H9 (cell line): ENCODE measurements around the gene PRKAG2. TPM values are rescaled to one million over a fixed set of nuclear protein-coding genes. Genes with fewer than 3 reads are reported as not detected.

ENCODE experiments used
- DNase-seq: peaks from one replicate; pipeline ENCODE4 v3.0.0-alpha.2; 2017
- H2AFZ ChIP-seq: one replicate; pipeline ENCODE4 v1.6.1; 2013; ENCODE audit warnings: mild to moderate bottlenecking, low read length, control low read depth, moderate library complexity
- H2AK5ac ChIP-seq: 2 replicates; pipeline ENCODE4 v1.6.1; 2013; ENCODE audit warnings: low read length, control low read depth, mixed read lengths; ENCODE audit not compliant: insufficient read length
- H2BK120ac ChIP-seq: one replicate; pipeline ENCODE4 v1.6.1; 2013; ENCODE audit warnings: low read depth, mild to moderate bottlenecking, low read length, control low read depth, inconsistent platforms; ENCODE audit not compliant: poor library complexity, severe bottlenecking
- H2BK12ac ChIP-seq: 2 replicates; pipeline ENCODE4 v1.6.1; 2013; ENCODE audit warnings: low read length, control low read depth, mixed read lengths, low read depth; ENCODE audit not compliant: insufficient read length
- H2BK15ac ChIP-seq: 2 replicates; pipeline ENCODE4 v1.6.1; 2013; ENCODE audit warnings: low read depth, low read length, control low read depth
- H2BK20ac ChIP-seq: one replicate; pipeline ENCODE4 v1.6.1; 2013; ENCODE audit warnings: low read depth, mild to moderate bottlenecking, low read length, control low read depth, inconsistent platforms; ENCODE audit not compliant: poor library complexity, severe bottlenecking
- H2BK5ac ChIP-seq: 2 replicates; pipeline ENCODE4 v1.6.1; 2013; ENCODE audit warnings: low read length, control low read depth, mixed read lengths; ENCODE audit not compliant: insufficient read length
- H3K14ac ChIP-seq: 2 replicates; pipeline ENCODE4 v1.6.1; 2013; ENCODE audit warnings: low read length, control low read depth; ENCODE audit not compliant: insufficient read depth
- H3K18ac ChIP-seq: 2 replicates; pipeline ENCODE4 v1.6.1; 2013; ENCODE audit warnings: low read depth, mild to moderate bottlenecking, mixed read lengths, low read length, control low read depth; ENCODE audit not compliant: insufficient read length
- H3K23ac ChIP-seq: 2 replicates; pipeline ENCODE4 v1.6.1; 2013; ENCODE audit warnings: low read length, control low read depth, mixed read lengths, low read depth; ENCODE audit not compliant: insufficient read length
- H3K23me2 ChIP-seq: 2 replicates; pipeline ENCODE4 v1.6.1; 2013; ENCODE audit warnings: low read depth, mild to moderate bottlenecking, mixed read lengths, low read length, control low read depth; ENCODE audit not compliant: insufficient read length, poor library complexity, severe bottlenecking
- H3K27ac ChIP-seq: 2 replicates; pipeline ENCODE4 v1.5.1; 2013; ENCODE audit warnings: low read length, control low read depth, mixed read lengths, low read depth; ENCODE audit not compliant: insufficient read length
- H3K27me3 ChIP-seq: 2 replicates; pipeline ENCODE4 v1.6.1; 2013; ENCODE audit warnings: low read length, control low read depth, inconsistent platforms; ENCODE audit not compliant: insufficient read depth
- H3K4ac ChIP-seq: 2 replicates; pipeline ENCODE4 v1.6.1; 2013; ENCODE audit warnings: low read depth, mild to moderate bottlenecking, control low read depth, inconsistent platforms, low read length, moderate library complexity
- H3K4me1 ChIP-seq: 2 replicates; pipeline ENCODE4 v1.6.1; 2013; ENCODE audit warnings: low read length, control low read depth, inconsistent platforms; ENCODE audit not compliant: insufficient read depth
- H3K4me2 ChIP-seq: 2 replicates; pipeline ENCODE4 v1.6.1; 2013; ENCODE audit warnings: low read length, control low read depth, mixed read lengths; ENCODE audit not compliant: insufficient read length, insufficient read depth
- H3K56ac ChIP-seq: 2 replicates; pipeline ENCODE4 v1.6.1; 2013; ENCODE audit warnings: low read depth, mild to moderate bottlenecking, mixed read lengths, low read length, control low read depth; ENCODE audit not compliant: insufficient read length
- H3K79me1 ChIP-seq: 2 replicates; pipeline ENCODE4 v1.6.1; 2013; ENCODE audit warnings: low read depth, mild to moderate bottlenecking, moderate library complexity, low read length, control low read depth, inconsistent platforms; ENCODE audit not compliant: insufficient read depth, poor library complexity, severe bottlenecking
- H3K79me2 ChIP-seq: 2 replicates; pipeline ENCODE4 v1.6.1; 2013; ENCODE audit warnings: low read length, control low read depth, inconsistent platforms; ENCODE audit not compliant: insufficient read depth
- H3K9ac ChIP-seq: 2 replicates; pipeline ENCODE4 v1.6.1; 2013; ENCODE audit warnings: low read length, control low read depth, mixed read lengths; ENCODE audit not compliant: insufficient read length; ENCODE audit errors: extremely low read depth
- H3K9me3 ChIP-seq: one replicate; pipeline ENCODE4 v1.6.1; 2013; ENCODE audit warnings: low read depth, low read length, inconsistent platforms; ENCODE audit not compliant: control insufficient read depth
- H3T11ph ChIP-seq: one replicate; pipeline ENCODE4 v1.6.1; 2013; ENCODE audit warnings: mild to moderate bottlenecking, low read length, control low read depth, inconsistent platforms
- H4K20me1 ChIP-seq: one replicate; pipeline ENCODE4 v1.6.1; 2013; ENCODE audit not compliant: control insufficient read depth, insufficient read length, insufficient read depth
- H4K5ac ChIP-seq: 2 replicates; pipeline ENCODE4 v1.6.1; 2013; ENCODE audit warnings: low read depth, mild to moderate bottlenecking, mixed read lengths, low read length, control low read depth; ENCODE audit not compliant: insufficient read length
- H4K8ac ChIP-seq: replicated peaks from 2 replicates; pipeline ENCODE4 v1.6.1; 2013; ENCODE audit warnings: low read length, control low read depth, mixed read lengths, low read depth; ENCODE audit not compliant: insufficient read length
- H4K91ac ChIP-seq: 2 replicates; pipeline ENCODE4 v1.6.1; 2013; ENCODE audit warnings: low read depth, mild to moderate bottlenecking, moderate library complexity, mixed read lengths, low read length, control low read depth; ENCODE audit not compliant: insufficient read length
- H3K27ac Mint-ChIP-seq, 3 experiments: 2 replicates in 2 of 3; 3 replicates in 1 of 3; pipeline ENCODE4 v1.8.0; 2020 to 2021; ENCODE audit warnings: mixed read lengths in 3 of 3, mild to moderate bottlenecking in 1 of 3, moderate library complexity in 1 of 3
- H3K27me3 Mint-ChIP-seq: 2 replicates; pipeline ENCODE4 v1.8.0; 2021; ENCODE audit warnings: low read depth, mild to moderate bottlenecking, moderate library complexity, mixed read lengths
- H3K36me3 Mint-ChIP-seq, 3 experiments: 2 replicates in 2 of 3; 3 replicates in 1 of 3; pipeline ENCODE4 v1.8.0; 2020 to 2021; ENCODE audit warnings: low read depth in 3 of 3, mixed read lengths in 3 of 3; ENCODE audit not compliant: insufficient read depth in 1 of 3
- H3K4me1 Mint-ChIP-seq, 2 experiments: 2 replicates each; pipeline ENCODE4 v1.8.0; 2020; ENCODE audit warnings: mixed read lengths in 2 of 2
- H3K4me3 Mint-ChIP-seq, 2 experiments: 2 replicates in 1 of 2; 3 replicates in 1 of 2; pipeline ENCODE4 v1.8.0; 2020 to 2021; ENCODE audit warnings: mild to moderate bottlenecking in 2 of 2, mixed read lengths in 2 of 2, moderate library complexity in 1 of 2
- H3K9me3 Mint-ChIP-seq, 2 experiments: 2 replicates in 1 of 2; 3 replicates in 1 of 2; pipeline ENCODE4 v1.8.0; 2020; ENCODE audit warnings: mild to moderate bottlenecking in 2 of 2, mixed read lengths in 2 of 2, moderate library complexity in 1 of 2
- WGBS: extraction: QIAGEN DNeasy Blood & Tissue Kit; methylation state at CpG from one replicate; pipeline ENCODE4 v1.1.7; 2013; ENCODE audit warnings: missing lambda C conversion rate, low lambda C conversion rate, mixed read lengths; ENCODE audit not compliant: insufficient read length; ENCODE audit errors: extremely low coverage; 5-methylcytosine and 5-hydroxymethylcytosine counted together
- total RNA-seq: library from RNA; stranded (reverse); gene quantifications from 2 replicates; pipeline ENCODE4 v1.2.1, GENCODE V29; 2021
- TF ChIP-seq, protein P1 (sequence below): fragments of 200-600 bp; sonication (generic); conservative IDR thresholded peaks from 3 replicates; pipeline ENCODE4 v1.8.0; 2021; ENCODE audit warnings: antibody characterized with exemption, mild to moderate bottlenecking

Gene PRKAG2
- total RNA-seq, 1 experiment from 2014 or later = 11.8 TPM

GRCh38 chr7:151820491-151821105 lies 56.3 kb downstream of the PRKAG2 start:
- H3K79me2 ChIP-seq = no peaks in the 10 kb centered on the region
- H3K36me3 Mint-ChIP-seq = no peaks in the 10 kb centered on the region
- no peak overlapping the region for H3K4me2 ChIP-seq
- no peak overlapping the region for H3K27ac ChIP-seq
- peaks cover 6 to 23% of the 10 kb centered on the region in 2 experiments for H3K4me1 Mint-ChIP-seq
- H3K9ac ChIP-seq = no peak overlapping the region
- H3K27me3 ChIP-seq = no peaks in the 10 kb centered on the region; the same call in 1 of the 2 replicates
- H3K23ac ChIP-seq = no peak overlapping the region
- no peak overlapping the region for H3K14ac ChIP-seq
- H3K27me3 Mint-ChIP-seq = peaks cover 25% of the 10 kb centered on the region
- DNase-seq = no peak
- no peak overlapping the region for H2AK5ac ChIP-seq
- no peak overlapping the region for H3K27ac Mint-ChIP-seq
- no peak overlapping the region for H3K4ac ChIP-seq
- no CpG with 5 or more reads among the region's 19 CpGs for WGBS
- H3K9me3 Mint-ChIP-seq = no peaks in the 10 kb centered on the region
- H4K8ac ChIP-seq = no peak overlapping the region
- H4K20me1 ChIP-seq = no peaks in the 10 kb centered on the region
- H3K4me1 ChIP-seq = peaks cover 2% of the 10 kb centered on the region
- no peak overlapping the region for H3K56ac ChIP-seq
- H2BK5ac ChIP-seq = no peak overlapping the region
- no peaks in the 10 kb centered on the region for H3K9me3 ChIP-seq
- no peak overlapping the region for H3K18ac ChIP-seq
- no peak overlapping the region for H2BK15ac ChIP-seq
- TF ChIP-seq, protein P1, sequence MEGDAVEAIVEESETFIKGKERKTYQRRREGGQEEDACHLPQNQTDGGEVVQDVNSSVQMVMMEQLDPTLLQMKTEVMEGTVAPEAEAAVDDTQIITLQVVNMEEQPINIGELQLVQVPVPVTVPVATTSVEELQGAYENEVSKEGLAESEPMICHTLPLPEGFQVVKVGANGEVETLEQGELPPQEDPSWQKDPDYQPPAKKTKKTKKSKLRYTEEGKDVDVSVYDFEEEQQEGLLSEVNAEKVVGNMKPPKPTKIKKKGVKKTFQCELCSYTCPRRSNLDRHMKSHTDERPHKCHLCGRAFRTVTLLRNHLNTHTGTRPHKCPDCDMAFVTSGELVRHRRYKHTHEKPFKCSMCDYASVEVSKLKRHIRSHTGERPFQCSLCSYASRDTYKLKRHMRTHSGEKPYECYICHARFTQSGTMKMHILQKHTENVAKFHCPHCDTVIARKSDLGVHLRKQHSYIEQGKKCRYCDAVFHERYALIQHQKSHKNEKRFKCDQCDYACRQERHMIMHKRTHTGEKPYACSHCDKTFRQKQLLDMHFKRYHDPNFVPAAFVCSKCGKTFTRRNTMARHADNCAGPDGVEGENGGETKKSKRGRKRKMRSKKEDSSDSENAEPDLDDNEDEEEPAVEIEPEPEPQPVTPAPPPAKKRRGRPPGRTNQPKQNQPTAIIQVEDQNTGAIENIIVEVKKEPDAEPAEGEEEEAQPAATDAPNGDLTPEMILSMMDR = no peak
- H3T11ph ChIP-seq = no peak overlapping the region
- H2BK120ac ChIP-seq = no peak overlapping the region
- no peaks in the 10 kb centered on the region for H3K23me2 ChIP-seq
- no peak overlapping the region for H2AFZ ChIP-seq
- H2BK12ac ChIP-seq = no peak overlapping the region
- H2BK20ac ChIP-seq = no peak overlapping the region
- no peak overlapping the region for H3K4me3 Mint-ChIP-seq
- no peak overlapping the region for H4K5ac ChIP-seq
- H3K79me1 ChIP-seq = no peaks in the 10 kb centered on the region
- no peak overlapping the region for H4K91ac ChIP-seq
